Neural cell (in vitro differentiated cells): Measurements from ENCODE around the gene PLA2G12A. TPM values are rescaled to one million over a fixed set of nuclear protein-coding genes. Genes with fewer than 3 reads are reported as not detected.
A peak's percentile ranks its signal among the peaks of the same experiment; 100 is the strongest.

Experiments used
- H2AFZ ChIP-seq: fragments of 200-600, 300-800 bp; sonication (generic), shearing (Covaris generic); 2 replicates; pipeline ENCODE4 v1.6.0; 2014; ENCODE audit warnings: low read depth, mild to moderate bottlenecking, antibody characterized with exemption, low read length, moderate library complexity
- H3F3A ChIP-seq: fragments of 200-600 bp; shearing (Covaris generic); 2 replicates; pipeline ENCODE4 v1.6.1; 2016; ENCODE audit warnings: mild to moderate bottlenecking, moderate library complexity, mixed read lengths, antibody characterized with exemption, low read length; ENCODE audit not compliant: insufficient read depth, poor library complexity, severe bottlenecking
- H3K27ac ChIP-seq: fragments of 200-600, 300-800 bp; sonication (generic), shearing (Covaris generic); 2 replicates; pipeline ENCODE4 v1.5.1; 2014; ENCODE audit warnings: mild to moderate bottlenecking, low read length, moderate library complexity
- H3K27me3 ChIP-seq: fragments of 300-800, 200-600 bp; sonication (generic), shearing (Covaris generic); 2 replicates; pipeline ENCODE4 v1.6.0; 2014; ENCODE audit warnings: mild to moderate bottlenecking, low read depth, low read length, moderate library complexity; ENCODE audit not compliant: insufficient read depth
- H3K36me3 ChIP-seq: fragments of 300-800, 200-600 bp; sonication (generic), shearing (Covaris generic); 2 replicates; pipeline ENCODE4 v1.5.1; 2014; ENCODE audit warnings: mild to moderate bottlenecking, antibody characterized with exemption, low read length, moderate library complexity; ENCODE audit not compliant: insufficient read depth
- H3K4me2 ChIP-seq: fragments of 300-800, 200-600 bp; sonication (generic), shearing (Covaris generic); 2 replicates; pipeline ENCODE4 v1.6.0; 2014; ENCODE audit warnings: mild to moderate bottlenecking, low read length
- H3K4me3 ChIP-seq: fragments of 300-800, 200-600 bp; sonication (generic), shearing (Covaris generic); 2 replicates; pipeline ENCODE4 v1.5.1; 2014; ENCODE audit warnings: mild to moderate bottlenecking, low read length, moderate library complexity
- H3K79me2 ChIP-seq: fragments of 200-600 bp; shearing (Covaris generic); replicated peaks from 2 replicates; pipeline ENCODE4 v1.6.0; 2014; ENCODE audit warnings: mild to moderate bottlenecking, low read length, moderate library complexity; ENCODE audit not compliant: insufficient read depth
- H3K9ac ChIP-seq: fragments of 300-800, 200-600 bp; sonication (generic), shearing (Covaris generic); 2 replicates; pipeline ENCODE4 v1.6.1; 2016; ENCODE audit warnings: mild to moderate bottlenecking, low read length, mixed read lengths
- H3K9me2 ChIP-seq: fragments of 200-600 bp; shearing (Covaris generic); 2 replicates; pipeline ENCODE4 v1.6.1; 2016; ENCODE audit warnings: mild to moderate bottlenecking, low read length, mixed read lengths; ENCODE audit not compliant: insufficient read depth
- H3K9me3 ChIP-seq: fragments of 200-600, 300-800 bp; sonication (generic), shearing (Covaris generic); 2 replicates; pipeline ENCODE4 v1.6.1; 2016; ENCODE audit warnings: mild to moderate bottlenecking, mixed run types, low read length, moderate library complexity, mixed read lengths
- H4K20me1 ChIP-seq: fragments of 200-600 bp; shearing (Covaris generic); 2 replicates; pipeline ENCODE4 v1.6.1; 2016; ENCODE audit warnings: mild to moderate bottlenecking, mixed run types; ENCODE audit not compliant: insufficient read depth
- EP300 ChIP-seq: fragments of 450-650 bp; conservative IDR thresholded peaks from 2 replicates; pipeline ENCODE4 v1.6.1; 2014; ENCODE audit warnings: antibody characterized with exemption, mild to moderate bottlenecking, moderate library complexity; ENCODE audit not compliant: poor library complexity, severe bottlenecking
- EZH2 ChIP-seq: fragments of 200-600, 300-800 bp; shearing (Covaris generic), sonication (generic); IDR thresholded peaks from 2 replicates; pipeline ENCODE4 v1.6.1; 2014; ENCODE audit warnings: antibody characterized with exemption, low read length, borderline replicate concordance, mild to moderate bottlenecking; ENCODE audit not compliant: insufficient read depth, poor library complexity, severe bottlenecking
- MXI1 ChIP-seq: fragments of 450-650 bp; conservative IDR thresholded peaks from 2 replicates; pipeline ENCODE4 v1.6.1; 2014; ENCODE audit warnings: antibody characterized with exemption, mild to moderate bottlenecking; ENCODE audit not compliant: poor library complexity, severe bottlenecking
- POLR2AphosphoS5 ChIP-seq: IDR thresholded peaks from 2 replicates; pipeline ENCODE4 v1.6.1; 2012
- RAD21 ChIP-seq: fragments of 450-650 bp; conservative IDR thresholded peaks from 2 replicates; pipeline ENCODE4 v1.6.1; 2014; ENCODE audit warnings: antibody characterized with exemption, mild to moderate bottlenecking, moderate library complexity
- SMC3 ChIP-seq: fragments of 450-650 bp; conservative IDR thresholded peaks from 2 replicates; pipeline ENCODE4 v1.6.1; 2014; ENCODE audit warnings: antibody characterized with exemption, mild to moderate bottlenecking, moderate library complexity; ENCODE audit not compliant: poor library complexity
- TAF1 ChIP-seq: IDR thresholded peaks from 2 replicates; pipeline ENCODE4 v1.6.1; 2012; ENCODE audit warnings: low read depth
- polyA plus RNA-seq: library from polyadenylated mRNA; depleted of rRNA; stranded (reverse); fragments of >200 nt; gene quantifications from 2 replicates; pipeline ENCODE4 v1.2.3, GENCODE V29; 2014
- TF ChIP-seq, protein P1 (sequence below): fragments of 450-650 bp; IDR thresholded peaks from 2 replicates; pipeline ENCODE4 v1.5.1; 2014; ENCODE audit warnings: antibody characterized with exemption, mild to moderate bottlenecking, moderate library complexity; ENCODE audit not compliant: poor library complexity, severe bottlenecking
- TF ChIP-seq, protein P2 (sequence below): IDR thresholded peaks from 2 replicates; pipeline ENCODE4 v1.6.1; 2012; ENCODE audit warnings: borderline replicate concordance

Gene PLA2G12A
- polyA plus RNA-seq, 1 donor from 2014 or later = 31.2 TPM

GRCh38 chr4:109729117-109729717 lies 653 bp downstream of the PLA2G12A start:
- Histone ChIP-seq H3K9ac (peak overlapping the region; percentile 76), H3F3A (no peaks in the 10 kb centered on the region), H4K20me1 (no peaks in the 10 kb centered on the region), H3K36me3 (no peaks in the 10 kb centered on the region), H3K27ac (no peak overlapping the region), H3K4me3 (peak overlapping the region; percentile 73), H3K4me2 (peak overlapping the region; percentile 75), H3K79me2 (peaks cover 3% of the 10 kb centered on the region), H3K9me3 (no peaks in the 10 kb centered on the region), H3K27me3 (no peaks in the 10 kb centered on the region), H2AFZ (peak overlapping the region; percentile 68), H3K9me2 (no peaks in the 10 kb centered on the region)
- TF ChIP-seq SMC3 (peak; percentile 22), EZH2 (no peak), TAF1 (no peak)

DNA sequence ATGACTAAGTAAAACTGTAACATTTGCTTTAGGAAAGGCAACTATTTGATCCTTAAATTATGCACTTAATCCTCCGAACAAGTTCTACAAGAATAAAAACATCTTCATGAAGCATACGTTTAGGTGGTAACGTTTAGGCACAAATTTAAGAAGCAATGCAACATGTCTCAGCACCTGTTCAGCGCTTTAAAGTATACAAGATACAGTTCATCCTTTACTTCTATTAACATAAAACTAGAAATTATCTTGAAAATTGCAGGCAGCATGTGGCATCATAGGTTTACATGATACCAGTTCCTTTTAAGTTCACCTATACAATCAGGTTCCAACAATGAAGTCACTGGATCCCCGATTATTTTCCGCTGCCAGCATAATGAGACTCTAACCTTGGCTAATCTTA lies 1.5 kb downstream of the PLA2G12A start:
- H3K4me2 ChIP-seq = peak overlapping the region; percentile 75
- no peaks in the 10 kb centered on the region for H4K20me1 ChIP-seq
- H3K4me3 ChIP-seq = peak overlapping the region; percentile 73
- no peaks in the 10 kb centered on the region for H3F3A ChIP-seq
- no peaks in the 10 kb centered on the region for H3K9me3 ChIP-seq
- no peaks in the 10 kb centered on the region for H3K36me3 ChIP-seq
- peaks cover 3% of the 10 kb centered on the region for H3K79me2 ChIP-seq
- no peaks in the 10 kb centered on the region for H3K9me2 ChIP-seq
- H3K27ac ChIP-seq = no peak overlapping the region
- TF ChIP-seq, protein P1, sequence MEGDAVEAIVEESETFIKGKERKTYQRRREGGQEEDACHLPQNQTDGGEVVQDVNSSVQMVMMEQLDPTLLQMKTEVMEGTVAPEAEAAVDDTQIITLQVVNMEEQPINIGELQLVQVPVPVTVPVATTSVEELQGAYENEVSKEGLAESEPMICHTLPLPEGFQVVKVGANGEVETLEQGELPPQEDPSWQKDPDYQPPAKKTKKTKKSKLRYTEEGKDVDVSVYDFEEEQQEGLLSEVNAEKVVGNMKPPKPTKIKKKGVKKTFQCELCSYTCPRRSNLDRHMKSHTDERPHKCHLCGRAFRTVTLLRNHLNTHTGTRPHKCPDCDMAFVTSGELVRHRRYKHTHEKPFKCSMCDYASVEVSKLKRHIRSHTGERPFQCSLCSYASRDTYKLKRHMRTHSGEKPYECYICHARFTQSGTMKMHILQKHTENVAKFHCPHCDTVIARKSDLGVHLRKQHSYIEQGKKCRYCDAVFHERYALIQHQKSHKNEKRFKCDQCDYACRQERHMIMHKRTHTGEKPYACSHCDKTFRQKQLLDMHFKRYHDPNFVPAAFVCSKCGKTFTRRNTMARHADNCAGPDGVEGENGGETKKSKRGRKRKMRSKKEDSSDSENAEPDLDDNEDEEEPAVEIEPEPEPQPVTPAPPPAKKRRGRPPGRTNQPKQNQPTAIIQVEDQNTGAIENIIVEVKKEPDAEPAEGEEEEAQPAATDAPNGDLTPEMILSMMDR = no peak
- TF ChIP-seq POLR2AphosphoS5 (no peak), RAD21 (no peak), MXI1 (no peak), EZH2 (no peak), SMC3 (no peak), TAF1 (no peak), EP300 (no peak)
- TF ChIP-seq, protein P2, sequence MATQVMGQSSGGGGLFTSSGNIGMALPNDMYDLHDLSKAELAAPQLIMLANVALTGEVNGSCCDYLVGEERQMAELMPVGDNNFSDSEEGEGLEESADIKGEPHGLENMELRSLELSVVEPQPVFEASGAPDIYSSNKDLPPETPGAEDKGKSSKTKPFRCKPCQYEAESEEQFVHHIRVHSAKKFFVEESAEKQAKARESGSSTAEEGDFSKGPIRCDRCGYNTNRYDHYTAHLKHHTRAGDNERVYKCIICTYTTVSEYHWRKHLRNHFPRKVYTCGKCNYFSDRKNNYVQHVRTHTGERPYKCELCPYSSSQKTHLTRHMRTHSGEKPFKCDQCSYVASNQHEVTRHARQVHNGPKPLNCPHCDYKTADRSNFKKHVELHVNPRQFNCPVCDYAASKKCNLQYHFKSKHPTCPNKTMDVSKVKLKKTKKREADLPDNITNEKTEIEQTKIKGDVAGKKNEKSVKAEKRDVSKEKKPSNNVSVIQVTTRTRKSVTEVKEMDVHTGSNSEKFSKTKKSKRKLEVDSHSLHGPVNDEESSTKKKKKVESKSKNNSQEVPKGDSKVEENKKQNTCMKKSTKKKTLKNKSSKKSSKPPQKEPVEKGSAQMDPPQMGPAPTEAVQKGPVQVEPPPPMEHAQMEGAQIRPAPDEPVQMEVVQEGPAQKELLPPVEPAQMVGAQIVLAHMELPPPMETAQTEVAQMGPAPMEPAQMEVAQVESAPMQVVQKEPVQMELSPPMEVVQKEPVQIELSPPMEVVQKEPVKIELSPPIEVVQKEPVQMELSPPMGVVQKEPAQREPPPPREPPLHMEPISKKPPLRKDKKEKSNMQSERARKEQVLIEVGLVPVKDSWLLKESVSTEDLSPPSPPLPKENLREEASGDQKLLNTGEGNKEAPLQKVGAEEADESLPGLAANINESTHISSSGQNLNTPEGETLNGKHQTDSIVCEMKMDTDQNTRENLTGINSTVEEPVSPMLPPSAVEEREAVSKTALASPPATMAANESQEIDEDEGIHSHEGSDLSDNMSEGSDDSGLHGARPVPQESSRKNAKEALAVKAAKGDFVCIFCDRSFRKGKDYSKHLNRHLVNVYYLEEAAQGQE = no peak
- H3K27me3 ChIP-seq = no peaks in the 10 kb centered on the region
- H2AFZ ChIP-seq = no peak overlapping the region
- H3K9ac ChIP-seq = peak overlapping the region; percentile 76
